HL-60 (cell line): ENCODE measurements around the gene COPS8.

Experiments
- DNase-seq, 2 experiments: peaks; one replicate each; pipeline ENCODE4 v3.0.0-alpha.2; 2010 to 2020; ENCODE audit warnings: low read depth in 1 of 2, low spot score in 1 of 2
- H3K27ac ChIP-seq: fragments of 250-450 bp; sonication (Bioruptor Pico); replicated peaks from 2 replicates; pipeline ENCODE4 v1.5.1; 2020; ENCODE audit warnings: mild to moderate bottlenecking, moderate library complexity
- H3K27me3 ChIP-seq: fragments of 250-450 bp; sonication (Bioruptor Pico); 2 replicates; pipeline ENCODE4 v1.5.1; 2021; ENCODE audit warnings: mild to moderate bottlenecking, moderate library complexity; ENCODE audit not compliant: insufficient read depth, poor library complexity, severe bottlenecking
- H3K4me3 ChIP-seq: replicated peaks from 2 replicates; pipeline ENCODE4 v1.5.1; 2011; ENCODE audit warnings: mild to moderate bottlenecking, control low read depth, low read length; ENCODE audit not compliant: insufficient read depth
- GABPA ChIP-seq: IDR thresholded peaks from 2 replicates; pipeline ENCODE4 v1.6.1; 2012; ENCODE audit warnings: low read depth
- POLR2AphosphoS5 ChIP-seq: IDR thresholded peaks from 2 replicates; pipeline ENCODE4 v1.6.1; 2012; ENCODE audit warnings: low read depth
- SPI1 ChIP-seq: IDR thresholded peaks from 2 replicates; pipeline ENCODE4 v1.6.1; 2012; ENCODE audit warnings: low read depth, mild to moderate bottlenecking, borderline replicate concordance
- TF ChIP-seq, protein P1 (sequence below): IDR thresholded peaks from 2 replicates; pipeline ENCODE4 v1.6.1; 2012; ENCODE audit warnings: low read depth; ENCODE audit not compliant: insufficient replicate concordance
- TF ChIP-seq, protein P2 (sequence below): IDR thresholded peaks from one replicate; pipeline ENCODE4 v1.5.1; 2011; ENCODE audit warnings: low read length, control low read depth, inconsistent platforms; ENCODE audit not compliant: insufficient read depth

The COPS8 gene

DNA sequence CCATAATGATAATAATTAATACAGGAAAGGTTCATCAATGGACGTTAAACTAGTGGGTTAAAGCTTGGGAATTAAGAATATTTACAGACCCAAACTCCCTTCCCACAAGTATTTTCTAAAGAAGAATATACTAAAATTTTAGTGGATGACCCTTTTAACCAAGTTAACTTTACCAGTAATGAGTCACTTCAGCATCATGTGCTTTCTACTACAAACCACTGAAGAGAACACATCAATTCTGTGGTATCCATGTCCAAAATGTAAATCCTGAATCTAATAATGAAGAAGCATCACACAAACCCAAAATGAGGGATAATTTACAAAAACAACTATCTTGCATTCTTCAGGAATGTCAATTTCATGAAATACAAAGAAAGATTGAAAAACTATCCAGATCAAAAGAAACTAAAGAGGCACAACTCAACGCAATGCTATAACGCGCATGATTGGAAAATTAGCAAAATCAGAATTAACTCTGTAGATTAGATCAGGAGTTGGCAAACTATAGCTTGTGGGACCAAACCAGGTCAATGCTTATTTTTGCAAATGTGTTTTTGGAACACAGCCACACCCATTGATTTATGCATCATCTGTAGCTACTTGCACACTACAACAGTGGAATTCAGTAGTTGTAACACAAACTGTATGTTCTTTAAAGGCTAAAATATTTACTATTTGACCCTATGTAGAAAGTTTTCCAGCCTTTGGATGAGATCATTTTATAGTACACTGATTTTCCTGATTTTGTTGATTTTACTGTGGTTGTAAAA, 27.5 kb downstream of the COPS8 start:
- no peak for DNase-seq
- Histone ChIP-seq H3K4me3 (no peak overlapping the region), H3K27me3 (no peaks in the 10 kb centered on the region), H3K27ac (no peak overlapping the region)
- TF ChIP-seq POLR2AphosphoS5 = no peak
- TF ChIP-seq, protein P1, sequence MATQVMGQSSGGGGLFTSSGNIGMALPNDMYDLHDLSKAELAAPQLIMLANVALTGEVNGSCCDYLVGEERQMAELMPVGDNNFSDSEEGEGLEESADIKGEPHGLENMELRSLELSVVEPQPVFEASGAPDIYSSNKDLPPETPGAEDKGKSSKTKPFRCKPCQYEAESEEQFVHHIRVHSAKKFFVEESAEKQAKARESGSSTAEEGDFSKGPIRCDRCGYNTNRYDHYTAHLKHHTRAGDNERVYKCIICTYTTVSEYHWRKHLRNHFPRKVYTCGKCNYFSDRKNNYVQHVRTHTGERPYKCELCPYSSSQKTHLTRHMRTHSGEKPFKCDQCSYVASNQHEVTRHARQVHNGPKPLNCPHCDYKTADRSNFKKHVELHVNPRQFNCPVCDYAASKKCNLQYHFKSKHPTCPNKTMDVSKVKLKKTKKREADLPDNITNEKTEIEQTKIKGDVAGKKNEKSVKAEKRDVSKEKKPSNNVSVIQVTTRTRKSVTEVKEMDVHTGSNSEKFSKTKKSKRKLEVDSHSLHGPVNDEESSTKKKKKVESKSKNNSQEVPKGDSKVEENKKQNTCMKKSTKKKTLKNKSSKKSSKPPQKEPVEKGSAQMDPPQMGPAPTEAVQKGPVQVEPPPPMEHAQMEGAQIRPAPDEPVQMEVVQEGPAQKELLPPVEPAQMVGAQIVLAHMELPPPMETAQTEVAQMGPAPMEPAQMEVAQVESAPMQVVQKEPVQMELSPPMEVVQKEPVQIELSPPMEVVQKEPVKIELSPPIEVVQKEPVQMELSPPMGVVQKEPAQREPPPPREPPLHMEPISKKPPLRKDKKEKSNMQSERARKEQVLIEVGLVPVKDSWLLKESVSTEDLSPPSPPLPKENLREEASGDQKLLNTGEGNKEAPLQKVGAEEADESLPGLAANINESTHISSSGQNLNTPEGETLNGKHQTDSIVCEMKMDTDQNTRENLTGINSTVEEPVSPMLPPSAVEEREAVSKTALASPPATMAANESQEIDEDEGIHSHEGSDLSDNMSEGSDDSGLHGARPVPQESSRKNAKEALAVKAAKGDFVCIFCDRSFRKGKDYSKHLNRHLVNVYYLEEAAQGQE = no peak
- TF ChIP-seq, protein P2, sequence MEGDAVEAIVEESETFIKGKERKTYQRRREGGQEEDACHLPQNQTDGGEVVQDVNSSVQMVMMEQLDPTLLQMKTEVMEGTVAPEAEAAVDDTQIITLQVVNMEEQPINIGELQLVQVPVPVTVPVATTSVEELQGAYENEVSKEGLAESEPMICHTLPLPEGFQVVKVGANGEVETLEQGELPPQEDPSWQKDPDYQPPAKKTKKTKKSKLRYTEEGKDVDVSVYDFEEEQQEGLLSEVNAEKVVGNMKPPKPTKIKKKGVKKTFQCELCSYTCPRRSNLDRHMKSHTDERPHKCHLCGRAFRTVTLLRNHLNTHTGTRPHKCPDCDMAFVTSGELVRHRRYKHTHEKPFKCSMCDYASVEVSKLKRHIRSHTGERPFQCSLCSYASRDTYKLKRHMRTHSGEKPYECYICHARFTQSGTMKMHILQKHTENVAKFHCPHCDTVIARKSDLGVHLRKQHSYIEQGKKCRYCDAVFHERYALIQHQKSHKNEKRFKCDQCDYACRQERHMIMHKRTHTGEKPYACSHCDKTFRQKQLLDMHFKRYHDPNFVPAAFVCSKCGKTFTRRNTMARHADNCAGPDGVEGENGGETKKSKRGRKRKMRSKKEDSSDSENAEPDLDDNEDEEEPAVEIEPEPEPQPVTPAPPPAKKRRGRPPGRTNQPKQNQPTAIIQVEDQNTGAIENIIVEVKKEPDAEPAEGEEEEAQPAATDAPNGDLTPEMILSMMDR = no peak
- TF ChIP-seq SPI1 = no peak
- TF ChIP-seq GABPA = no peak

DNA sequence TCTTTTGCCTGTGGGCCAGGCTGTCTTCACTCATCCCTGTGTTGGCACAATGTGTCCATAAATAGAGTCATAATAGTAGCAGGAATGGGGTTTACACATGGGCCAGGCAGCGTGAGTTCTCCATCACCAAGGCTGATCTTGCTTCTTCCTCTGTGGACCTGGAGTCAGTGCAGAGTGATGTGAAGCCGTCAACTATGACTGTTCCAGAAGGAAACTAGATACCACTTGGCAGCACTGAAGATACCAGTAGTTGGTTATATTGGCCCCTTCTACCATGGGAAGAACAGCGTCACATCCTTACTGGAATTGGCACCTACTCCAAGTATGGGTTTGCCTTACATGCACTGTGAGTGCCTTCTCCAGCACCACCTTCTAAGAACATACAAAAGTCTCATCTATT, 30.2 kb downstream of the COPS8 start:
- Histone ChIP-seq H3K4me3 (no peak overlapping the region), H3K27ac (no peak overlapping the region), H3K27me3 (no peaks in the 10 kb centered on the region)
- no peak for DNase-seq
- no peak for TF ChIP-seq GABPA
- TF ChIP-seq SPI1 = no peak
- TF ChIP-seq, protein P2 = no peak
- TF ChIP-seq, protein P1 = no peak

DNA sequence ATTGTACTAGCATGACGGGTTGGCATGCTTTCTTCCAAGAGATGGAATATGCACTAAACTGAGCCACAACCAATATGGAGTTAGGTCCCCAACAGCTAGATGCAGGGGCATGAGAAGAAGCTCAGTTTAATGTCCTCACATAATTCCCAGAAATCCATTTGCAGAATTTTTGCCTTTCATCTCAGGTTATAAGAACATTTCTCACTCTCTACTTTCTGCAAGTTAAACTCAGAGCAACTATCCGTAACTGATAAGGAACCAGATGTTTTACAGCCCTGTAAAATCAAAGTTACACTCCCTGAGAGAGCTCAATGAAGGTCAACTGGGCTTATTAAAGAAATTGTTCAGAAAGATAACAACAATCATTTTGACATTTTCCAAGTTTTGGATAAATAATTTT, 30.7 kb downstream of the COPS8 start:
- no peaks in the 10 kb centered on the region for H3K27me3 ChIP-seq
- no peak overlapping the region for H3K27ac ChIP-seq
- no peak for DNase-seq
- TF ChIP-seq SPI1 = no peak
- TF ChIP-seq, protein P2 = no peak
- no peak for TF ChIP-seq POLR2AphosphoS5
- no peak for TF ChIP-seq GABPA
- TF ChIP-seq, protein P1 = no peak
- no peak overlapping the region for H3K4me3 ChIP-seq
